ENCODE measurements around the gene TBC1D10B. TPM values are rescaled to one million over a fixed set of nuclear protein-coding genes. Genes with fewer than 3 reads are reported as not detected.
A peak's percentile ranks its signal among the peaks of the same experiment; 100 is the strongest.

TBC1D10B gene
- 12.3 and 13.2 TPM in 2 replicates for total RNA-seq (2014; rRNA removed; shearing (Covaris generic))
- 19.6 and 25.3 TPM in 2 replicates for polyA plus RNA-seq (2014; cell fraction: nucleus; rRNA removed)

GRCh38 chr16:30370456-30371247, at the start of gene TBC1D10B:
Gene TBC1D10B, minus strand, starts transcription at chr16:30370494. Its CDS starts 311 bp downstream, at chr16:30370183.
- DNase-seq (ENCODE audit: extremely low read depth, low read depth): peak; percentile 100

- no peak for DNase-seq (ENCODE audit: extremely low read depth, low read depth)
Observed at GRCh38 chr16:30418350-30419181, 48.3 kb upstream of the TBC1D10B start.

GRCh38 chr16:30417529-30418349, 47.4 kb upstream of the TBC1D10B start:
- DNase-seq (ENCODE audit: extremely low read depth, low read depth): peak; percentile 94

GRCh38 chr16:30416624-30417528, 46.6 kb upstream of the TBC1D10B start:
- DNase-seq (ENCODE audit: extremely low read depth, low read depth): no peak

- no peak for DNase-seq (ENCODE audit: extremely low read depth, low read depth)
Observed at GRCh38 chr16:30416047-30416603, 45.8 kb upstream of the TBC1D10B start.

GRCh38 chr16:30414159-30414558, 43.9 kb upstream of the TBC1D10B start:
- DNase-seq (ENCODE audit: extremely low read depth, low read depth): no peak

- DNase-seq (ENCODE audit: extremely low read depth, low read depth): no peak
Observed at GRCh38 chr16:30413112-30413806, 43.0 kb upstream of the TBC1D10B start.

GRCh38 chr16:30409125-30410060, 39.1 kb upstream of the TBC1D10B start:
- DNase-seq (ENCODE audit: extremely low read depth, low read depth): peak; percentile 90

- DNase-seq (ENCODE audit: extremely low read depth, low read depth): no peak
Observed at GRCh38 chr16:30407804-30408534, 37.7 kb upstream of the TBC1D10B start.

GRCh38 chr16:30407102-30407803, 37.0 kb upstream of the TBC1D10B start, which contains the start of gene ZNF771:
Gene ZNF771, plus strand, starts transcription at chr16:30407606. Its CDS starts 448 bp downstream, at chr16:30408054.
- DNase-seq (ENCODE audit: extremely low read depth, low read depth): peak; percentile 86

GRCh38 chr16:30406795-30407101, 36.5 kb upstream of the TBC1D10B start:
- no peak for DNase-seq (ENCODE audit: extremely low read depth, low read depth)

- no peak for DNase-seq (ENCODE audit: extremely low read depth, low read depth)
Observed at GRCh38 chr16:30401768-30402425, 31.6 kb upstream of the TBC1D10B start.

GRCh38 chr16:30399435-30400186, 29.3 kb upstream of the TBC1D10B start:
- no peak for DNase-seq (ENCODE audit: extremely low read depth, low read depth)

GRCh38 chr16:30398661-30399434, 28.6 kb upstream of the TBC1D10B start:
- DNase-seq (ENCODE audit: extremely low read depth, low read depth): no peak

All from NCI-H460 (cell line).